IPS-18a (cell line): Measurements from ENCODE around the gene GID4.

Experiments used
- H3K27ac ChIP-seq: one replicate; pipeline ENCODE4 v1.5.1; 2013; ENCODE audit warnings: low read length
- H3K27me3 ChIP-seq: one replicate; pipeline ENCODE4 v1.6.1; 2013; ENCODE audit warnings: mild to moderate bottlenecking, low read length; ENCODE audit not compliant: control insufficient read depth, insufficient read depth
- H3K36me3 ChIP-seq: one replicate; pipeline ENCODE4 v1.6.1; 2013; ENCODE audit warnings: low read depth, low read length; ENCODE audit not compliant: control insufficient read depth
- H3K4me1 ChIP-seq: one replicate; pipeline ENCODE4 v1.6.1; 2013; ENCODE audit warnings: low read depth, low read length; ENCODE audit not compliant: control insufficient read depth
- H3K4me3 ChIP-seq: one replicate; pipeline ENCODE4 v1.5.1; 2013; ENCODE audit warnings: low read length
- H3K9ac ChIP-seq: one replicate; pipeline ENCODE4 v1.6.1; 2013; ENCODE audit warnings: mild to moderate bottlenecking, low read length, moderate library complexity
- H3K9me3 ChIP-seq: one replicate; pipeline ENCODE4 v1.6.1; 2013; ENCODE audit warnings: low read depth, low read length; ENCODE audit not compliant: control insufficient read depth

GID4 gene

GRCh38 chr17:18035704-18036103, 3.5 kb upstream of the GID4 start:
- no peaks in the 10 kb centered on the region for H3K9me3 ChIP-seq
- H3K9ac ChIP-seq = no peak overlapping the region
- H3K27ac ChIP-seq = no peak overlapping the region
- no peaks in the 10 kb centered on the region for H3K36me3 ChIP-seq
- H3K4me3 ChIP-seq = no peak overlapping the region
- peaks cover 10% of the 10 kb centered on the region for H3K27me3 ChIP-seq
- H3K4me1 ChIP-seq = peaks cover 5% of the 10 kb centered on the region

- Histone ChIP-seq H3K36me3 (no peaks in the 10 kb centered on the region), H3K27ac (no peak overlapping the region), H3K4me3 (no peak overlapping the region), H3K9me3 (no peaks in the 10 kb centered on the region), H3K9ac (no peak overlapping the region), H3K27me3 (peaks cover 10% of the 10 kb centered on the region), H3K4me1 (peaks cover 5% of the 10 kb centered on the region)
Observed at GRCh38 chr17:18037486-18037885, 1.7 kb upstream of the GID4 start.

GRCh38 chr17:18038149-18038850, 908 bp upstream of the GID4 start:
- no peak overlapping the region for H3K27ac ChIP-seq
- peaks cover 10% of the 10 kb centered on the region for H3K27me3 ChIP-seq
- peak overlapping the region; percentile 87 for H3K4me3 ChIP-seq
- H3K4me1 ChIP-seq = peaks cover 5% of the 10 kb centered on the region
- H3K9ac ChIP-seq = peak overlapping the region; percentile 65
- no peaks in the 10 kb centered on the region for H3K9me3 ChIP-seq
- no peaks in the 10 kb centered on the region for H3K36me3 ChIP-seq

- peaks cover 10% of the 10 kb centered on the region for H3K27me3 ChIP-seq
- no peak overlapping the region for H3K27ac ChIP-seq
- no peaks in the 10 kb centered on the region for H3K9me3 ChIP-seq
- H3K36me3 ChIP-seq = no peaks in the 10 kb centered on the region
- peak overlapping the region; percentile 87 for H3K4me3 ChIP-seq
- H3K4me1 ChIP-seq = peaks cover 5% of the 10 kb centered on the region
- H3K9ac ChIP-seq = peak overlapping the region; percentile 56
Observed at GRCh38 chr17:18039535-18040260, 490 bp downstream of the GID4 start.

GRCh38 chr17:18040261-18040858, 1.2 kb downstream of the GID4 start:
- Histone ChIP-seq H3K4me1 (peaks cover 5% of the 10 kb centered on the region), H3K4me3 (peak overlapping the region; percentile 87), H3K27ac (no peak overlapping the region), H3K36me3 (no peaks in the 10 kb centered on the region), H3K9ac (peak overlapping the region; percentile 56), H3K9me3 (no peaks in the 10 kb centered on the region), H3K27me3 (peaks cover 10% of the 10 kb centered on the region)

- Histone ChIP-seq H3K27me3 (peaks cover 10% of the 10 kb centered on the region), H3K36me3 (no peaks in the 10 kb centered on the region), H3K4me3 (no peak overlapping the region), H3K4me1 (peaks cover 5% of the 10 kb centered on the region), H3K9ac (no peak overlapping the region), H3K27ac (no peak overlapping the region), H3K9me3 (no peaks in the 10 kb centered on the region)
Observed at GRCh38 chr17:18041776-18042175, 2.6 kb downstream of the GID4 start.

GRCh38 chr17:18042983-18043382, 3.8 kb downstream of the GID4 start:
- Histone ChIP-seq H3K27me3 (peaks cover 5% of the 10 kb centered on the region), H3K9ac (no peak overlapping the region), H3K9me3 (no peaks in the 10 kb centered on the region), H3K4me3 (no peak overlapping the region), H3K27ac (no peak overlapping the region), H3K36me3 (peaks cover 6% of the 10 kb centered on the region), H3K4me1 (peaks cover 5% of the 10 kb centered on the region)

- H3K27ac ChIP-seq = no peak overlapping the region
Observed at GRCh38 chr17:18043491-18043890, 4.3 kb downstream of the GID4 start.

GRCh38 chr17:18044609-18045008, 5.4 kb downstream of the GID4 start:
- Histone ChIP-seq H3K4me3 (no peak overlapping the region), H3K9me3 (no peaks in the 10 kb centered on the region), H3K27ac (no peak overlapping the region), H3K36me3 (peaks cover 6% of the 10 kb centered on the region), H3K4me1 (no peaks in the 10 kb centered on the region), H3K9ac (no peak overlapping the region), H3K27me3 (no peaks in the 10 kb centered on the region)

More at GRCh38 chr17:18043491-18043890, 4.3 kb downstream of the GID4 start:
- peaks cover 6% of the 10 kb centered on the region for H3K36me3 ChIP-seq
- no peaks in the 10 kb centered on the region for H3K27me3 ChIP-seq
- H3K4me3 ChIP-seq = no peak overlapping the region
- H3K4me1 ChIP-seq = no peaks in the 10 kb centered on the region
- H3K9me3 ChIP-seq = no peaks in the 10 kb centered on the region
- H3K9ac ChIP-seq = no peak overlapping the region

- H3K27ac ChIP-seq = no peak overlapping the region
- no peaks in the 10 kb centered on the region for H3K4me1 ChIP-seq
- no peaks in the 10 kb centered on the region for H3K9me3 ChIP-seq
- H3K4me3 ChIP-seq = no peak overlapping the region
- no peak overlapping the region for H3K9ac ChIP-seq
- no peaks in the 10 kb centered on the region for H3K27me3 ChIP-seq
- peaks cover 6% of the 10 kb centered on the region for H3K36me3 ChIP-seq
Observed at GRCh38 chr17:18045691-18046350, 6.6 kb downstream of the GID4 start.

- Histone ChIP-seq H3K9ac (no peak overlapping the region), H3K9me3 (no peaks in the 10 kb centered on the region), H3K4me3 (no peak overlapping the region), H3K27ac (no peak overlapping the region), H3K36me3 (peaks cover 23% of the 10 kb centered on the region), H3K4me1 (no peaks in the 10 kb centered on the region), H3K27me3 (no peaks in the 10 kb centered on the region)
Observed at GRCh38 chr17:18055597-18055996, 16.4 kb downstream of the GID4 start.
